ENCODE results near the gene WDR49. TPM values are rescaled to one million over a fixed set of nuclear protein-coding genes. Genes with fewer than 3 reads are reported as not detected.

WDR49 gene
- total and polyA plus RNA-seq, 4 donors = 1.7 to 3.8 (median 3.0) TPM; not detected in 1

DNA sequence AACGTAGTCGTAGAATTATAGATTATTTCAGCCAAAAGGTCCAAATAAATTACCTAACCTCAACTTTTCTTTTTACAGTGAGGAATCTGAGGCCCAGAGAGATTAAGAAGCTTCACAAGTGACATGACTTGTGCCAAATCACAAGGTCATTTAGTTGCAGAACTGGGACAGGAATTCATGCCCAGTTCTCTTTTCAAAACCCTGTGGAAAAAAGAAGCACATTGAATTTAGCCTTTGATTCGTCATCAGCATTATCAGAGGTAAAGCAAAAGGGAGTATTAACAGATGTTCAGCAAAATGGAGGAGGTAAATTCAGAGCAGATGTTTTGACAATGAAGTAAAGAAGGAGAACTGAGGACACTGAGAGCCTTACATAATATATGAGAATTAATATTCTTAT, 184.4 kb downstream of the WDR49 start:
- H3K36me3 ChIP-seq (ENCODE audit: control insufficient read depth in 1 of 2, insufficient read depth in 2 of 2, low read length in 1 of 2) = no peaks in the 10 kb centered on the region
- no peaks in the 10 kb centered on the region for H3K4me1 ChIP-seq (ENCODE audit: control insufficient read depth in 1 of 2, insufficient read depth in 2 of 2, low read length in 2 of 2)
- H3K9me3 ChIP-seq (ENCODE audit: control insufficient read depth, low read length) = no peaks in the 10 kb centered on the region
- H3K27me3 ChIP-seq (ENCODE audit: control insufficient read depth in 1 of 2, insufficient read depth in 2 of 2, low read length in 1 of 2) = no peaks in the 10 kb centered on the region
- WGBS, 2 donors = 58 to 70% methylated on average over 3 of the region's 3 CpGs
- H3K4me3 ChIP-seq (ENCODE audit: low read length in 2 of 2) = no peak overlapping the region
- intact Hi-C loops (cut with DNase I) = no loop called here
- no peak for ATAC-seq (ENCODE audit: low FRiP score)
- H3K27ac ChIP-seq (ENCODE audit: low read depth in 1 of 2, low read length in 2 of 2) = no peak overlapping the region
- no peak for DNase-seq

DNA sequence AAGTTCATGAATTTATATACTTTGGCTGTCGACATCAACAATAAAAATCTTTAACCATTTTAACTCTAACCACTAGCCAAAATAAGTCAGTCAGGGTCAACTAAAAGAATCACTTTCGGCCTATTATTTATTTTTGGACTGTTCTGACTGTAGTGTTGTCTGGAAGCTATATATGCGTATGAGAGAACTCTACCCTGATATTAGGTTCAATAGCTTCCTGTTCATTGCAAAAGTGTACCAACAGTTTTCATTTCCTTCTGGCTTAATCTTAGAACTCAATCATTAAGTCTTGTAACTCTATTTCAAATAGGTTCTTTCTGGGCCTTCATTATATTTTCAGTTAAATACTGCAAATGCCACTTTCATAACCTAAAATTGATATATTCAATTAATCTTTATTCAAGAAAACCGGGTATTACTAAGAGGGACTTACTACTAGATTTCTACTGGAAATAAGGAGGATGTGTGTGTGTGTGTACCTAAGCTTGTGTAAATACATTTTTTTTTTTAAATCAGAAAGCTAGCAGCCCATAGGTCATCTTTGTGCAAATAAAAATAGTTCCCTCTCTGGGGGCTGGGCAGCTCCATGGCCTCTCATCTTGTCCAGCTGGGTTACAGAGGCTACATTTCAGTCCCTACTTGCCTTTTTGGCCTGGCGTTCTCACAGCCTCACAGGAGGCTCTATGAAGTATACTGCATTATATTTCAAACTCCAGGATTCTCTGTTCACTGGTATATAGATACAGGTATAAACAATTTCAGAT, 185.7 kb downstream of the WDR49 start:
- ATAC-seq (ENCODE audit: low FRiP score) (no peak), DNase-seq (no peak)
- Histone ChIP-seq H3K4me1 (ENCODE audit: control insufficient read depth in 1 of 2, insufficient read depth in 2 of 2, low read length in 2 of 2) (no peaks in the 10 kb centered on the region), H3K27ac (ENCODE audit: low read depth in 1 of 2, low read length in 2 of 2) (no peak overlapping the region), H3K9me3 (ENCODE audit: control insufficient read depth, low read length) (no peaks in the 10 kb centered on the region), H3K27me3 (ENCODE audit: control insufficient read depth in 1 of 2, insufficient read depth in 2 of 2, low read length in 1 of 2) (no peaks in the 10 kb centered on the region), H3K4me3 (ENCODE audit: low read length in 2 of 2) (no peak overlapping the region), H3K36me3 (ENCODE audit: control insufficient read depth in 1 of 2, insufficient read depth in 2 of 2, low read length in 1 of 2) (no peaks in the 10 kb centered on the region)
- intact Hi-C loops (cut with DNase I) = no loop called here
- 80% methylated on average over 5 of the region's 5 CpGs for WGBS, 2 donors

DNA sequence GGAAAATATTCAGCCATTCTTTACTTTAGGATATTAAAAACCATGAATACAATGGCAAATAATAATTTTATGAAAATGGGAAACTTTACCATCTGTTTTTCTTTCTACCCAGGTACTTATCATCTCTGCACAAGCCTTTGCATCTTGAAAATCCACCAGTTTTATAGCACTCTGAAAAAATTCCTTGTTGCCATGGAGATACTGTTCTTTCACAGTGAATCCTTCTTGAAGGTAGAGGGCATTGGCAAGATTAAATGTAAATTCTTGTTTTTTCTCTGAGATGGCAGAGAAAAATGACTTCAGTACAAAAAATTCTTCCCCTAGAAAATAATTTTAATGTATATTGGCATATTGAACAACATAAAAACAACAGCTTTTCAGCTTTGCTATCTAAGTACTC, 186.8 kb downstream of the WDR49 start:
- no peak overlapping the region for H3K4me3 ChIP-seq (ENCODE audit: low read length in 2 of 2)
- H3K27ac ChIP-seq (ENCODE audit: low read depth in 1 of 2, low read length in 2 of 2) = no peak overlapping the region
- intact Hi-C loops (cut with DNase I) = no loop called here
- ATAC-seq (ENCODE audit: low FRiP score) (no peak), DNase-seq (no peak)
- no peaks in the 10 kb centered on the region for H3K27me3 ChIP-seq (ENCODE audit: control insufficient read depth in 1 of 2, insufficient read depth in 2 of 2, low read length in 1 of 2)
- no peaks in the 10 kb centered on the region for H3K36me3 ChIP-seq (ENCODE audit: control insufficient read depth in 1 of 2, insufficient read depth in 2 of 2, low read length in 1 of 2)
- no peaks in the 10 kb centered on the region for H3K9me3 ChIP-seq (ENCODE audit: control insufficient read depth, low read length)
- H3K4me1 ChIP-seq (ENCODE audit: control insufficient read depth in 1 of 2, insufficient read depth in 2 of 2, low read length in 2 of 2) = no peaks in the 10 kb centered on the region

DNA sequence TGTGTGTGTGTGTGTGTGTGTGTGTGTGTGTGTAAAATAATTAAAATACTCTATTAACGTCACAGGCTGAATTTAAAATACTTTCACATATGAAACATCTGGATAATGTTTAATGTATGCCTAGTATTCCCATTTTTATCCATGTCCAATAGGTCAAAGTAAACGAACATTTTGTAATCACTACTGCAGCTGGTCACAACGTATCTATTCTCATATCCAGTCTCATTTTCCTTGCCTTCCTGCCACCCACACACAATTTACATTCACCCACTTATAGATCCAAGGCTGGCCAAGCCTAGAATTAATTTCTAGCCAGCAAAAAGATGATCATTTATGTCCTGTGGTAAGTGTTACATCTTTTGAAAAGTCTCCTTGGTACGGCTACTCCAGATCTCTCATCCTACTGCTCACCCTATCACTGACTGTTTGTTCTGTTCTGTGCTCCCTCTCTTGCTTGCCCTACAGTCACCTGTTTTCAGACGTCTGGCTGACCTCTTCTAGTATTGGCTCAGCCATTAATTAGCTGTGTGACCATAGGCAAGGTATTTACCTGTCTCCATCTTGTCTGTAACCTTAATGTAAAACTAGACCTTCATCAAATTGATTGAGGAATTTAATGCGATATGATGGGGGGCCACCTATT, 197.5 kb downstream of the WDR49 start:
- H3K4me3 ChIP-seq (ENCODE audit: low read length in 2 of 2) = no peak overlapping the region
- no peaks in the 10 kb centered on the region for H3K4me1 ChIP-seq (ENCODE audit: control insufficient read depth in 1 of 2, insufficient read depth in 2 of 2, low read length in 2 of 2)
- no peaks in the 10 kb centered on the region for H3K9me3 ChIP-seq (ENCODE audit: control insufficient read depth, low read length)
- WGBS, 2 donors = 79 to 82% methylated on average over 6 of the region's 6 CpGs
- ATAC-seq (ENCODE audit: low FRiP score) (no peak), DNase-seq (no peak)
- H3K27ac ChIP-seq (ENCODE audit: low read depth in 1 of 2, low read length in 2 of 2) = no peak overlapping the region
- intact Hi-C loops (cut with DNase I) = no loop called here
- H3K36me3 ChIP-seq (ENCODE audit: control insufficient read depth in 1 of 2, insufficient read depth in 2 of 2, low read length in 1 of 2) = no peaks in the 10 kb centered on the region
- no peaks in the 10 kb centered on the region for H3K27me3 ChIP-seq (ENCODE audit: control insufficient read depth in 1 of 2, insufficient read depth in 2 of 2, low read length in 1 of 2)

DNA sequence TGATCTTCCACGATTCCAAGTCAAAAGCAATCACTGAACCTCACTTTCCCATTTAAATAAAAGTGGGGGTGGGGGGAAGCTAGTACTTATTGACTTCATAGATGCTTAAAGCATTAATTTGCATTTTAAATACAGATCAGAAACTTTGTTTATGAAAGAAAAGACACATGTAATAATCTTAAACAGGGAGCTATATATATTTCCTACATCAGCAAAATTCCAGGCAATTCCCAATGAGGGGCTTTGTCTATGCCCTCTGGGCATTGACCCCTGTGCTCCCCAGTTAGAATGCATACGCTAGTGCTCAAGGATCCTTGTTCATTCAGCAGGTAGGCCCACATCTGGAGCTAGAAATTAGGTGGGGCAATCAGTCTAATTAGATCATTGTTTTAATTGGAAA, 199.9 kb downstream of the WDR49 start:
- 93 to 97% methylated on average over 2 of the region's 2 CpGs for WGBS, 2 donors
- no peaks in the 10 kb centered on the region for H3K9me3 ChIP-seq (ENCODE audit: control insufficient read depth, low read length)
- intact Hi-C loops (cut with DNase I) = no loop called here

DNA sequence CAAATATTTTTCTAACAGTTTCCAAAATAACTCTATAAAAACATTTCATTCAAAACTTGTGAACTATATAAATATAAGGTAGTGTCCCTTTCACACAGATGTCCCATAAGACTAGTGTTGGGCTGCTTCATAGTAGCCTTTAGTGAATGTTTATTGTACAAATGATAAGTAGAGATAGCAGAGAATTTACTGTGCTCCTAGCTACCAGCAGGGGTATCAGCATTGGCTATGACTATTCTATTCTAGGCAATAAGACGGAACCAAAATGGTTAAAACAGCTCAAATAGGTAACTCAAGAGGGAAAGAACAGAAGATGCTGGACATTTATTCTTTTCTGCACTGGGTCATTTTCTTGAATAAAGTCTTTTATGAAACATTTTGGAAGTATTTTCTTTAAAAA, 202.5 kb downstream of the WDR49 start:
- ATAC-seq (ENCODE audit: low FRiP score) = no peak
- DNase-seq = no peak
- 0 to 40% methylated on average over 1 of the region's 1 CpG for WGBS, 2 donors
- Histone ChIP-seq H3K27me3 (ENCODE audit: control insufficient read depth in 1 of 2, insufficient read depth in 2 of 2, low read length in 1 of 2) (no peaks in the 10 kb centered on the region), H3K9me3 (ENCODE audit: control insufficient read depth, low read length) (no peaks in the 10 kb centered on the region), H3K4me3 (ENCODE audit: low read length in 2 of 2) (no peak overlapping the region), H3K36me3 (ENCODE audit: control insufficient read depth in 1 of 2, insufficient read depth in 2 of 2, low read length in 1 of 2) (no peaks in the 10 kb centered on the region), H3K4me1 (ENCODE audit: control insufficient read depth in 1 of 2, insufficient read depth in 2 of 2, low read length in 2 of 2) (no peaks in the 10 kb centered on the region), H3K27ac (ENCODE audit: low read depth in 1 of 2, low read length in 2 of 2) (no peak overlapping the region)
- intact Hi-C loops (cut with DNase I) = no loop called here

More for the DNA sequence above, 199.9 kb downstream of the WDR49 start:
- Histone ChIP-seq H3K4me1 (ENCODE audit: control insufficient read depth in 1 of 2, insufficient read depth in 2 of 2, low read length in 2 of 2) (no peaks in the 10 kb centered on the region), H3K27ac (ENCODE audit: low read depth in 1 of 2, low read length in 2 of 2) (no peak overlapping the region), H3K36me3 (ENCODE audit: control insufficient read depth in 1 of 2, insufficient read depth in 2 of 2, low read length in 1 of 2) (no peaks in the 10 kb centered on the region), H3K4me3 (ENCODE audit: low read length in 2 of 2) (no peak overlapping the region), H3K27me3 (ENCODE audit: control insufficient read depth in 1 of 2, insufficient read depth in 2 of 2, low read length in 1 of 2) (no peaks in the 10 kb centered on the region)
- no peak for ATAC-seq (ENCODE audit: low FRiP score)
- DNase-seq = no peak

DNA sequence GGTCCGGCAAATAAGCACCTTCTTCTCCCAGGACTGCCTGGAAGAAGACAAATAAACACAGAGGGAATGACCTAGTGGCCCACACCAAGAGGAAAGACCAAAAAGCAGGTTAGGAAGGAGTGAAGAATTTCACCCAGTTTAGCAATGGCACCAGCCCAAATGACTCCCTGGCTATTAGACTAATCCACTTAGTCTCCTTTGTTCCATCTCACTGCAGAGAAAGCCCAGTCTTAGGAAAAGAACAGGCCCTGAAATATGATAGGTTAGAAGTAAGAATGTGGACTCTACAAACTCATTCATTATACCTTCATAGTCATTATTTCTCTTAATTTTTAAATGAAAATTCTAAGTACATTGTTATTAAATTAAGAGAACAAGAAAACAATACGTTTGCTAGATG, 203.1 kb downstream of the WDR49 start:
- H3K27me3 ChIP-seq (ENCODE audit: control insufficient read depth in 1 of 2, insufficient read depth in 2 of 2, low read length in 1 of 2) = no peaks in the 10 kb centered on the region
- H3K4me1 ChIP-seq (ENCODE audit: control insufficient read depth in 1 of 2, insufficient read depth in 2 of 2, low read length in 2 of 2) = no peaks in the 10 kb centered on the region
- intact Hi-C loops (cut with DNase I) = no loop called here
- no peaks in the 10 kb centered on the region for H3K9me3 ChIP-seq (ENCODE audit: control insufficient read depth, low read length)
- DNase-seq (no peak), ATAC-seq (ENCODE audit: low FRiP score) (no peak)
- 52 to 74% methylated on average over 2 of the region's 2 CpGs for WGBS, 2 donors
- H3K4me3 ChIP-seq (ENCODE audit: low read length in 2 of 2) = no peak overlapping the region
- no peak overlapping the region for H3K27ac ChIP-seq (ENCODE audit: low read depth in 1 of 2, low read length in 2 of 2)
- H3K36me3 ChIP-seq (ENCODE audit: control insufficient read depth in 1 of 2, insufficient read depth in 2 of 2, low read length in 1 of 2) = no peaks in the 10 kb centered on the region

DNA sequence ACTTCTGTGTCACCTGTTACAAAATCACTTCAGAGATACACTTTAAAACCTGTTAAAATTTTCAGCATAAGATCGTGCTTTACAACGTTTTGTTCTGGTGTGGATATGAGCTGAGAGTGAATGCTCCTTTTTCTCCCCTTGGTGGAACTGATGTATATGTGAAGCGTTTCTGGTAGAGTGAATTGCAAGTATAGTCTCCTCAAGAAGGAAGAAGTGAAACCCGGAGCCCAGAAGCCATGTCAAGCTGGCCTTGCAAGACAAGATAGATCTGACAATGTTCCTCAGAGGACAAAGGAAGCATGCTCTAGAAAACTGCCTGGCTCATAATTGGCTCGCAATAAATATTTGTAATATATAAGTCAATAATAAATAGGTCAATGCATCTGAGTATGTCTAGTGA, 203.5 kb downstream of the WDR49 start:
- Histone ChIP-seq H3K9me3 (ENCODE audit: control insufficient read depth, low read length) (no peaks in the 10 kb centered on the region), H3K4me3 (ENCODE audit: low read length in 2 of 2) (no peak overlapping the region), H3K27me3 (ENCODE audit: control insufficient read depth in 1 of 2, insufficient read depth in 2 of 2, low read length in 1 of 2) (no peaks in the 10 kb centered on the region), H3K36me3 (ENCODE audit: control insufficient read depth in 1 of 2, insufficient read depth in 2 of 2, low read length in 1 of 2) (no peaks in the 10 kb centered on the region), H3K27ac (ENCODE audit: low read depth in 1 of 2, low read length in 2 of 2) (no peak overlapping the region), H3K4me1 (ENCODE audit: control insufficient read depth in 1 of 2, insufficient read depth in 2 of 2, low read length in 2 of 2) (no peaks in the 10 kb centered on the region)
- intact Hi-C loops (cut with DNase I) = no loop called here
- ATAC-seq (ENCODE audit: low FRiP score) (no peak), DNase-seq (no peak)
- 84 to 86% methylated on average over 5 of the region's 5 CpGs for WGBS, 2 donors

DNA sequence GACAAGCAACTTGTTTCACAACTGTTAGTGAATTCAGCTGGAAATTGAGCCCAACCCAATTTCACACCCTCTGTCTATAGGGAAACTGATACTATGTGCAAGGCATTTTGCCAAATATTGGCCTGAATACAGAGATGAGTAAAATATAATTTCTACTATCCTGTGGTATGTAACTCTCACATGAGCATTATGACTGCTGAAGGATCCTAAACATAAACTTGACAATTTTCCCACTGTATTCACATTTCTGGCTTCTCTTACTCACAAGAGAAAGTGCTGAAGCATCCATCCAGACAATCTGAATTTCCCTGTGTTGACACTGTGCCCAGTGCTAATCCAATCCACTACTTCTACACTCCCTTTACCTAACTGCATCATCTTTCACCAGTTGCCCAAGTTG, 208.3 kb downstream of the WDR49 start:
- no peak for DNase-seq
- ATAC-seq (ENCODE audit: low FRiP score) = no peak
- H3K9me3 ChIP-seq (ENCODE audit: control insufficient read depth, low read length) = no peaks in the 10 kb centered on the region
- intact Hi-C loops (cut with DNase I) = no loop called here
- no peaks in the 10 kb centered on the region for H3K27me3 ChIP-seq (ENCODE audit: control insufficient read depth in 1 of 2, insufficient read depth in 2 of 2, low read length in 1 of 2)
- no peaks in the 10 kb centered on the region for H3K4me1 ChIP-seq (ENCODE audit: control insufficient read depth in 1 of 2, insufficient read depth in 2 of 2, low read length in 2 of 2)
- no peak overlapping the region for H3K27ac ChIP-seq (ENCODE audit: low read depth in 1 of 2, low read length in 2 of 2)
- no peaks in the 10 kb centered on the region for H3K36me3 ChIP-seq (ENCODE audit: control insufficient read depth in 1 of 2, insufficient read depth in 2 of 2, low read length in 1 of 2)
- no peak overlapping the region for H3K4me3 ChIP-seq (ENCODE audit: low read length in 2 of 2)
